Measurements from ENCODE around the gene MN1.
A peak's percentile ranks its signal among the peaks of the same experiment; 100 is the strongest.

Gene MN1

GRCh38 chr22:27808451-27809225, 7.1 kb upstream of the MN1 start:
- no peaks in the 10 kb centered on the region for H3K4me1 ChIP-seq
- H3K4me3 ChIP-seq (ENCODE audit: low read depth, low read length), result no peak overlapping the region
- H3K9me3 ChIP-seq (ENCODE audit: control insufficient read depth, low read length), result no peaks in the 10 kb centered on the region
- TF ChIP-seq CTCF (IDR thresholded peaks at IDR 0.05), result no peak
- H3K27ac ChIP-seq, result no peak overlapping the region
- H3K79me2 ChIP-seq, result no peaks in the 10 kb centered on the region
- no peaks in the 10 kb centered on the region for H3K27me3 ChIP-seq (ENCODE audit: control insufficient read depth, insufficient read depth, low read length)
- H3K36me3 ChIP-seq (ENCODE audit: control insufficient read depth, insufficient read depth, low read length), result no peaks in the 10 kb centered on the region
- H3K9ac ChIP-seq, result no peak overlapping the region
- no peak overlapping the region for H3K4me2 ChIP-seq (ENCODE audit: low read length)
- H2AFZ ChIP-seq, result no peak overlapping the region

GRCh38 chr22:27805841-27806240, 4.3 kb upstream of the MN1 start:
- Histone ChIP-seq H3K36me3 (ENCODE audit: control insufficient read depth, insufficient read depth, low read length) (no peaks in the 10 kb centered on the region), H3K27me3 (ENCODE audit: control insufficient read depth, insufficient read depth, low read length) (no peaks in the 10 kb centered on the region), H3K9ac (no peak overlapping the region)

GRCh38 chr22:27804470-27805297, 3.1 kb upstream of the MN1 start:
- no peak overlapping the region for H2AFZ ChIP-seq
- no peaks in the 10 kb centered on the region for H3K36me3 ChIP-seq (ENCODE audit: control insufficient read depth, insufficient read depth, low read length)
- no peaks in the 10 kb centered on the region for H3K4me1 ChIP-seq
- H3K9me3 ChIP-seq (ENCODE audit: control insufficient read depth, low read length), result no peaks in the 10 kb centered on the region
- no peaks in the 10 kb centered on the region for H3K27me3 ChIP-seq (ENCODE audit: control insufficient read depth, insufficient read depth, low read length)
- TF ChIP-seq CTCF (IDR thresholded peaks at IDR 0.05), result peak; percentile 50
- no peak overlapping the region for H3K27ac ChIP-seq
- no peak overlapping the region for H3K4me2 ChIP-seq (ENCODE audit: low read length)
- no peaks in the 10 kb centered on the region for H3K79me2 ChIP-seq
- H3K9ac ChIP-seq, result no peak overlapping the region
- peak overlapping the region; percentile 16 for H3K4me3 ChIP-seq (ENCODE audit: low read depth, low read length)

More at GRCh38 chr22:27805841-27806240, 4.3 kb upstream of the MN1 start:
- H3K4me2 ChIP-seq (ENCODE audit: low read length), result no peak overlapping the region
- no peak for TF ChIP-seq CTCF (IDR thresholded peaks at IDR 0.05)
- H3K4me1 ChIP-seq, result no peaks in the 10 kb centered on the region
- no peak overlapping the region for H2AFZ ChIP-seq
- H3K79me2 ChIP-seq, result no peaks in the 10 kb centered on the region
- no peak overlapping the region for H3K4me3 ChIP-seq (ENCODE audit: low read depth, low read length)
- H3K9me3 ChIP-seq (ENCODE audit: control insufficient read depth, low read length), result no peaks in the 10 kb centered on the region
- no peak overlapping the region for H3K27ac ChIP-seq

GRCh38 chr22:27803841-27804415, 2.4 kb upstream of the MN1 start:
- TF ChIP-seq CTCF (IDR thresholded peaks at IDR 0.05), result no peak
- Histone ChIP-seq H3K27me3 (ENCODE audit: control insufficient read depth, insufficient read depth, low read length) (no peaks in the 10 kb centered on the region), H3K4me1 (no peaks in the 10 kb centered on the region), H3K9me3 (ENCODE audit: control insufficient read depth, low read length) (no peaks in the 10 kb centered on the region), H3K9ac (no peak overlapping the region), H3K27ac (no peak overlapping the region), H3K4me2 (ENCODE audit: low read length) (no peak overlapping the region), H3K79me2 (no peaks in the 10 kb centered on the region), H3K4me3 (ENCODE audit: low read depth, low read length) (no peak overlapping the region), H3K36me3 (ENCODE audit: control insufficient read depth, insufficient read depth, low read length) (no peaks in the 10 kb centered on the region), H2AFZ (no peak overlapping the region)
